Spleen (tissue), 7 donors: ENCODE data around the gene XYLT1.

Experiments used
- CTCF ChIP-seq, 11 experiments: fragments of 200-600 bp in 7 of 11; fragments of 450-650 bp in 4 of 11; sonication (generic) in 4 of 11; IDR thresholded peaks in 8 of 11; conservative IDR thresholded peaks in 3 of 11; 1 replicate in 7 of 11; 2 replicates in 4 of 11; pipeline versions ENCODE4 v1.4.0 to v1.8.0; 2016 to 2021; ENCODE audit warnings: antibody characterized with exemption in 11 of 11, inconsistent platforms in 4 of 11, mild to moderate bottlenecking in 1 of 11
- POLR2A ChIP-seq, 3 donors: fragments of 450-650 bp; IDR thresholded peaks; one replicate each; pipeline ENCODE4 v1.5.1; 2017; ENCODE audit warnings: antibody characterized with exemption in 3 of 3, mild to moderate bottlenecking in 1 of 3
- POLR2AphosphoS5 ChIP-seq, 3 donors: sonication (generic); formaldehyde crosslinking; IDR thresholded peaks; one replicate each; pipeline ENCODE4 v1.5.1; 2017; ENCODE audit warnings: antibody characterized with exemption in 3 of 3
- donor health status: DM: no; HTN: no; CAD: no; lungs with moderate emphysema.
- donor health status: DM: no; HTN: no; CAD: no.
- donor health status: DM: no; HTN: no; CAD: no.

- no peak for TF ChIP-seq CTCF (IDR thresholded peaks at IDR 0.05 in 8 of 11, conservative IDR thresholded peaks at IDR 0.05 in 3 of 11)
- TF ChIP-seq POLR2A (IDR thresholded peaks at IDR 0.05) = no peak
- TF ChIP-seq POLR2AphosphoS5 (IDR thresholded peaks at IDR 0.05) = no peak
Observed at GRCh38 chr16:17272716-17273115, 198.0 kb downstream of the XYLT1 start.
